Activated naive CD4-positive, alpha-beta T cell treated with Interleukin-2 at 50 U/mL for 16 hours (primary cell): ENCODE data around the gene ANKUB1.

Source experiments
- DNase-seq: peaks from one replicate; pipeline ENCODE4 v3.0.0-alpha.2; 2020

ANKUB1 gene

DNA sequence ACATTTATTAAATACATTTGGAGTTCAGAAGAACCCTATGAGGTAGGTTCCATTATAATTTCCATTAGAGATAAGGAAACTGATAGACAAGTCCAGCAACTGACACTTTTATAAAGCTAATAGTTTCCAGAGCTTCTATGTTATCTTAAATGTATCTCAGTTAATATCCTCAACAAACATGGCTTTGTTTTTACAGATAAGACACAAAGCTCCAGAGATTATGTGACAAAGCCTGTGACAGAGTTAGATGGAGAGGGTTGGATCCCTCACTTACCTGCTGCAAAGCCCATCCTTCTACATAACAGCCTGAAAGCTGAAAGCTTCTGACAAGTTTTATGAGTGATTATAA, 39.6 kb downstream of the ANKUB1 start:
- DNase-seq, result no peak

DNA sequence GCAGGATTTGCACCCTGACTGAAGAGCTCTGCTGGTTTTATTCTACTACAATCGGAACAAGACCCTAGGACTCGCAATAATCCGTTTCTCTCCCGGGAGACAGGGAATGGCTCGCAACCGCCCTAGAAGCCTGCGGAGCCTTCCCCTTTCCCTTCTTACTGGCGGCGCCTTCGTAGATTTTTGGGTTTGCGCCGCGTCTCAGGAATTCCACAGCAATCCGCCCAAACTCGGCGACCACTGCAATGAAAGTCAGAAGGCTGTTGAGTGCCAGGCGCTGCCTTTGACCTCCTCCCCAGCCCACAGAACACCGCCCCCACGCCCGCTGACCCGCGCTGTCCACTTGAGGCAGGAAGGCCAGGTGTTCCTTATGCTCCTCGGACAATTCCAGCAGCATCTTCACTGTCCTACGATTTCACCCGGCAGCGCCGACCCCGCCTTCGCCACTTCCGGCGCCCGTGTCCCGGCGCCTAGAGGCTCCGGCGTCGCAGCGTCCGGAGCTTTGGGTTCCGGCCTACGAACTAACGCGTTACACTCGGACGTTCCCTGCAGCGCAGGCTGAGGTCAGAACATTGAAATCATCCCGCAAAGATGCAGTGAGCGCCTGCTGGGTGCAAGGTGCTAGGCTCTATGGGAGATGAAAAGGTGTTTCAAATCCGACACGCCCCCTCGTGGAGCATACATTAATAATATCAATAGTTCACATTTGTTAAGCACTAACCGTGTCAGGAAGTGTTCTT, 40.1 kb downstream of the ANKUB1 start, which contains the start of gene COMMD2:
TSS of gene COMMD2 (minus strand) at position 439 of the 737 bp plus-strand sequence. CDS start at position 394, 45 bp downstream.
- peak; percentile 80 for DNase-seq

DNA sequence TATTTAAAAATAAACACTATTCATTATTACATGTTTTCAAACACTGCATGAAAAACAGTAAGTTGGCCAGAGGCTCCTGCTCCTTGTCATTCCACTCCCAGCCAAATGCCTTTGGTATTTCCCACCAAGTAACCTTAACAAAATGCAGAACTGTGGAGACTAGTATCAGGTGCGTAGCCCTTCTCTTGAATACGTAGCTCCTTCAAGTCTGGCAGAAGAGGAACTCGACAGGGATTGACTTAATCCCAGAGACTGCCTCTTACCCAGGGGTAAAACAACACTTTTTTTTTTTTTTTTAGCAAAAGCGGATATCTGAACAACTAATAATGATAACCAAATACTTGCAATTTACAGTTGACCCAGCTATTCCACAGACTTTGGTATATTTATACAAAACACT, 40.8 kb downstream of the ANKUB1 start:
- DNase-seq, result no peak

DNA sequence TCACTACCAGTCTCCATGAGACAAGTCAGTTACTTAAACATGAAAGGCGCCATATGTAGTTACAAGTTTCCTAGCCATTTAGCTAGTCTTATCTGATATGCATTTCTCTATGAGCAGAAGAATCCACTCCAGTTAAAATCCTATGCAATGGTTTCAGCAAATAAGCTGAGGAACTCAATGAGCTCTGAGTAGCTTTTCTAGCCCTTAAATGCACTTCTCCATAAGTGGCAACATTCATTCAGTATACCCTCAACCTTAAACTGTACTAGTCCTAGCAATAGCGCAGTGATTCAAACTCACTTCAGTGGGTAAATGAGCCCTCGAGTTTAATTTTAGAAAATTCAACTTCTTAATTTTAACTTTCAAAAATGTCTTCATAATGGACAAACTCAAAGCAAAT, 47.7 kb downstream of the ANKUB1 start:
- no peak for DNase-seq

DNA sequence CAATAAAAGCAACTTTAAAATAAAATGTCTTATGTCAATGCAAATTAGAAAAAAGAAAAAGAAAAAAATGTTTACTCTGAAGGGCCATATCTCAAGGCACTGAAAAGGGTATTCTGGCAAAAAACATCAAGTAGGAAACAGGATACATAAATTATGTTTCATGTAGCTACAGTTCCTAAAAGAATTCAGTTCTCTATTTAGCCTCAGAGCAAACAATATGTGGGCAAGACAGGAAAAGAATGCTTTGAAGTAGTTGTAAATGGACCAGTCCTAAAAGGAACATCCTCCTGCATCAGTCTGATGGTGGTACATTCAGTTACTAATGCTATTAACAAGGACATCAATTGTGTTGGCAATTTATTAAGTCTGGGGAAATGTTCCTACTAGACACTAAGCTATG, 48.2 kb downstream of the ANKUB1 start:
- no peak for DNase-seq

DNA sequence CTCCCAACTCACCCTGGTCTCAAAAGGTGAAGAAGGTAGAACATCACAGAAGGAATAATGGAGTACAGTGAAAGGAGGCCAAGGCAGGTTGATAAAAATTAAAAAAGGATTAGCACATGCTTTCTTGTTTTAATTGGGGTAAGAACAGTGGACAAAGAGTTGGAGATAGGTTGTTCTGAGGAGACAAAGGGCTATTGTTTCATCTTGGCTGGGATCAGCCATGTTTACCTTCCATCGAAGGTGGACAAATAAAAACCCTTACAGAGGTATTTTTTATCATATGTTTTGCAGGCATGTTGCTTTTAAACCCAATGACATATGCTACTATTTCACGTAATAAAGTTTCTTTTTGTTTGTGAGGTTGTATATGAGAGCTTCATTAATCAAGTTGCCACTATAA, 53.0 kb downstream of the ANKUB1 start:
- no peak for DNase-seq

DNA sequence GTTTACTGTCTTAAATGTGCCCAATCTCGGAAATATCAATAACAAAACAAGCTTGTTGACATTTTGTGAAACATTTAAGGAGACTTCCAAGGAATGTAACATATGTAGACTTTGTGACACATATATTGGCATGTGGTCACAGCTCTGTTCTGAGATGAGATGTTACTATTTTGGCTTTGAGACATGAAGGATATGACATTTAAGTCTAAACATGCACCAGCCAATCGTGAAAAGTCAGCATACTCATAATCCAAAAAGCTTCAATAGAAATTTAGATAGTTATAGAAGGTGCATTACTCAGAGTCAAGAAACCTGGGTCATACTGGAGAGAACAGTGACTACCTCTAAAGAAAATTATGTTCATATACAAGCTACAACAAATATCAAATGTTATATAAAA, 53.5 kb downstream of the ANKUB1 start:
- DNase-seq, result no peak

DNA sequence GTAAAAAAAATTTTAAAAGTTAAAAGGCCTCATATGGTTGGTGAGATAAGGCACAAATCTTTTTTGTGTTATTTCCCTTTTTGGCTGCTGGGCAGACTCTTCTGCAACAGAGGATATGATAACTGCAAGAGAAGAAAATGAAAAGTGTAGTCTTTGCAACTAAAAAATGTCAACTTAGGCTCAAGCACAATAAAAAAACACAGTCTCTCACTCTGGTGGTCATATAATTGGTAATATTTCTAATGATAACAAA, 55.5 kb downstream of the ANKUB1 start:
- no peak for DNase-seq

DNA sequence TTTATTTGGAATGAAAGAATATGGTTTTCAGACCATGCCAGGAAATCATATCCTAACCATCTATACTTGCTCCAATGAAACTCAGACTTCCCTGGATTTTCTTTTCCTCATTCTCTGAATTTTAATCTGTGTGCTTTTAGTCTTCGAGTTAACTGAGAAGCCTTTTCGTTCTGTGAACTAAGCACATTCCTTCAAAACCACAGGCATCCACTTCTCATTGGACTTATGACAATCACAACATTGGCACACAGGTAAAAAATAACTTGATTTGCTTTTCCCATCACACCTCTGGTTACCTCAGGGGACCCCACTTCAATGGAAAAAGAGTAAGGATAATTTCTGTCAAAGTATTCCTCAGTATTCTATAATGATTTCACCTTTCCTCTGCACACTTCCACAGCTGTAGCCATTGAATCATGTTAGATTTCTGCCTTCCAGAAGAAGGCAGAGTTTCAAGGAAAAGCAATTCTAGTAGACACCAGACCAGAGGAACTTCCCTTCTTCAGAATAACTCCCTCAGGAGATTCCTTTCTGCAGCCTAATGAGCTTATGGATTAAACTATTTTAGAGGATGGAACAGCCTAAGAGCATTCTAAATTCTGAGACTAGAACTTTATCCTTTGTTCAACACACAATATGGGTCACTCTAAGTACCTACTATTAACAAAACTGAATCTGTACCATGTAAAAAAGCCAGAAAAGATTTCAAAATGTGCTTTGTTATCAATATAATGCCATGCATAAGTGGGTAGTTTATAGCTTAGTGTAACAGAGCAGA, 56.0 kb downstream of the ANKUB1 start:
- DNase-seq, result no peak

DNA sequence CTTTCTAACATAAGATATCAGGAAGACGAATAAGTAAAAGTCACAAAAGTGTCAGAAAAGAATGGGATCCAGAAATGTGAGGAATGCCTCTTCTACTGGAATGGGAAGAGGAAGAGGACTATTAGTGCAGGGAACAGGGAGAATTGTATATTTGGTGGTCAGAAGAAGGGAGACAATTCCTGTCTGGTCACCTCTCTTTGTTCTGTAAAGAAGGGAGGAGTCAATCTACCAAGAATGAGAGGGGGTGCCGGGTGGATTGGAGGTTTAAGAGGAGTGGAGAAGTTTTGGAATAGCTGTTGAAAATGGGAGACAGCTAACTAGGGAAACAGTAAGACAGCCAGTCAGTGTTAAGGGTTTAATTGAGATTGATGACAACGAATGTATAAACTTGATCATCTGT, 60.1 kb downstream of the ANKUB1 start:
- no peak for DNase-seq

DNA sequence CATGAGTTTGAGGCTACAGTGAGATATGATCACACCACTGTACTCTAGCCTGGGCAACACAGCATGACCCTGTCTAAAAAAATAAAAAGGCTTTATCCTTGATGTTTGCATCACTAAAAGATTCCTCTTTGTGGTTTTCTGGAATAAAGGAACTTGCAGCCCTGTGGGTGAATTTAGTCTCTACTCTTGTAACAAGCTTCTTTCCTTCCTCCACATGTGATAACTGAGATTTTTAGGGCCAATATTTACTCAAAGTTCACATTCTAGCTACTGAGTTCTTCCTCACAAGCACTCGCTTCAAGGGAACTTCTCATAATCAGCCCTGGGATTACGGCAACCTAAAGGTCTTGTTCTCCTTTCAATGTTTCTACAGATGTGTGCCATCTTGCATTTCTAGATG, 64.7 kb downstream of the ANKUB1 start:
- no peak for DNase-seq

DNA sequence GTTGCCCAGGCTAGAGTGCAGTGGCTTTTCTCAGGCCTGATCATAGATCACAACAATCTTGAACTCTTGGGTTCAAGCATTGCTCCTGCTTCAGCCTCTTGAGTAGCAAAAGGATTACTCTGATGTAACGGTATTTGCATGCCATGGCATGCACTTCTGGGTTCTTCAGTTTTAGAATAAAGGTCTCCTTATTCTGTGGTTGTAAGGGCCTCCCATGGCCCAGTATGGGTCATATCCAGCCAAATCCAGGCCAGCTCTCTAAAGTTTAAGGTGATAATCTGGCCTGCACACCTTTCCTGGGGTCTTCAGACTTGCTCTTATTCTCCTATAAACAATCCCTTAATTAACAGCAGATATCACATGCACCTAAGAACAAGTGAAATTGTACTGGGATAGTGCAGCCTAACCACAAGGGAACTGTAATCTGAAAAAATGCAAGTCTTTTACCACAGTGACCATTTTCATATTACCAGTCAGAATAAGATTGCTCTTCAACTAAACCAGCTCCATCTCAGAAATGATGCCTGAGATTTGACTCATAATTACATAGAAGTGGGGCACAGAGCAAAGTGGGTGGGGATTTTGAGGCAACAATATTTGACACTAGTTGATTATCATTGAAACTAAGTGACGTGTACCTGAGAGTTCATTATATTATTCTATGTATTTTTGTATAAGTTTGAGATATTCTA, 65.5 kb downstream of the ANKUB1 start:
- no peak for DNase-seq

DNA sequence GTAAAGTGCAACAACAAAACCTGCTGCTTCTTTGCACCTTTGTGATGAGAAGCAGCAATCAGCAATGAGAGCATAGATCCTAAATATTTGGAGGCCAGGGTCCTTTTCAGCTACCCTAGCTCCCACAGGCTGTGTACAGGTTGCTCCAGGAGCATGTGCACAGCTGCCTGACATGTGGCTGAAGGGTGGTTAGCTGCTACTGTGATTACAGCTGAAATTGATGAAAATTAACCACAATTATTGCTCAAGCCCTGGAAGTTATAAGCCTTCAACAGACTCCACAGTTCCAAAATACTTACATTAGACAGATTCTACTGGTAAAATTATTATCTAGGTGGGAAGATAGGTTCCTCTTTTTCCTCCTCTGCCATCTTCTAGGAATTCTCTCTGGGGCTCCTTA, 68.6 kb downstream of the ANKUB1 start:
- no peak for DNase-seq

DNA sequence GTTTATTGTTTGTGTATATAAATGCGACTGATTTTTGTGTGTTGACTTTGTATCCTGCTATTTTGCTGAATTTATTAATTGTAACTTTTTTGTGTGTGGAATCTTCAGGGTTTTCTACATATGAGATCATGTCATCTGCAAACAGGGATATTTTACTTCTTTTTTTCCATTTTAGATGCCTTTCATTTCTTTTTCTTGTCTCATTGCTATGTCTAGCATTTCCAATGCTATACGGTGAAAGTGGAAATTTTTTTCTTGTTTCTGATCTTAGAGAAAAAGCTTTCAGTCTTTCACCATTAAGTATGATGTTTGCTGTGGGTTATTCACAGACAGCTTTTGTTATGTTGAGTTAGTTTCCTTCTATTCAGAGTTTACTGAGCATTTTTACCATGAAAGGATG, 71.4 kb downstream of the ANKUB1 start:
- no peak for DNase-seq

DNA sequence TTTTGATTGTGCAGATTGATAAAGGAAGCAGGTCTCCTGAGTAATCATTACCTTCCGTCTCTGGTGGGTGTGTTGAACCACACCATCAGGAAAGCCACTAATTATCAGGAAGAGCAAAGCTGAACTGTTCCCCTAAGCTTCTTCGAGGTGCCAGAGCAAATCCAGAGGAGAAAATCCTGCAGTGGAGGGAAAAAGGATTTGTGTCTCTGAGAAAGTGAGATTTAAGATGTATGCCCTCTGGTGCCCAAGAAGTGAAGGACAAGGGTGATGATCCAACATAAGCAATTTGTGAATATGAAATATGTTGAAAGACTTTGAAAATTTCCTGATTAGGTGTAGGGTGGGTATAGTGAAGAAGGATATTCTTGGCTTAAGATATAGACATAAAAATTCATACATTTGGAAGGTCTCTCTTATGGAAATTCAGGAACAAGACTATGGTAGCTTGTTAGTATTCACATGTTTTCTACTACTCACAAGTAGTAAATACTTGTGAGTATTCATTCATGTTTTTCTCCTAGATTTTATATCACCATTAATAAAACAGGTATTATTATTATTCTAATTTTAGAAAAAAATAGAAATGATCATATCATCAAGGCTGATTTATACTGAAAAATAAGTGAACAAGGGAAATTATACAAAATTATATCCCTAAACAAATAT, 74.8 kb downstream of the ANKUB1 start:
- DNase-seq, result peak; percentile 24

DNA sequence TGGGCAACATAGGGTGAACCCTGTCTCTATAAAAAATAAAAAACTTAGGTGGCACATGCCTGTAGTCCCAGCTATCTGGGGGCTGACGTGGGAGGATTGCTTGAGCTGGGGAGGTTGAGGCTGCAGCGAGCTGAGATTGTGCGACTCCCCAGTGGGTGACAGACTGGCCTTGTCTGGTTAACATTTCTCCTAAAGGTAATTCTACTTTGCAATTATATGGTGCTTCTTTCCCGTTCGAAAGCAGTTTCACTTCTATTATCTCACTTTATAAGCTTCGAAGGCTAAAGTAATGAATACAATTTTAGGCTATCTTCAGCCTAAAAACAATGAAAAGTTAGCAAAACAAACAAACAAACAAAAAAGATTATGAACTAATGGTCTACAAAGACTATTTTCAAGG, 75.4 kb downstream of the ANKUB1 start:
- DNase-seq, result no peak

DNA sequence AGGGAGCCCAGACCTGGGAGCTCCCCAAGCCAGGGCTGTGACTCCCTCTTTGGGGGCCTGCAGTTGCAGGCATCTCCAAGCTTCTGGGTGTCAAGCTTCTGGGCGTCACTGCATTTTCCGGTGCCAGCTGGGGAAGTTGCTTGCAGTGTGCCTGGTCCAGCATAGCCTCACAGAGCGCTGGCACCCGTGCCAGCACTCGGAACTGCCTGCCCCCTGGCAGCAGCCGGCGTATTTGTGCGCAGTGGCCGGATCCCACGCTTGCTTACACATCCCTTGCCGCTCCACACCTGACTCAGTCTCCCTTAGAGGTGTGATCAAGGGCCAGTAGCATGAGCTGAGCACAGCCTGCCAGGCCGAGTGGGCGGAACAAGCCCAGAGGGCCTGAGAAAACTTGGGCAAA, 77.1 kb downstream of the ANKUB1 start:
- no peak for DNase-seq

DNA sequence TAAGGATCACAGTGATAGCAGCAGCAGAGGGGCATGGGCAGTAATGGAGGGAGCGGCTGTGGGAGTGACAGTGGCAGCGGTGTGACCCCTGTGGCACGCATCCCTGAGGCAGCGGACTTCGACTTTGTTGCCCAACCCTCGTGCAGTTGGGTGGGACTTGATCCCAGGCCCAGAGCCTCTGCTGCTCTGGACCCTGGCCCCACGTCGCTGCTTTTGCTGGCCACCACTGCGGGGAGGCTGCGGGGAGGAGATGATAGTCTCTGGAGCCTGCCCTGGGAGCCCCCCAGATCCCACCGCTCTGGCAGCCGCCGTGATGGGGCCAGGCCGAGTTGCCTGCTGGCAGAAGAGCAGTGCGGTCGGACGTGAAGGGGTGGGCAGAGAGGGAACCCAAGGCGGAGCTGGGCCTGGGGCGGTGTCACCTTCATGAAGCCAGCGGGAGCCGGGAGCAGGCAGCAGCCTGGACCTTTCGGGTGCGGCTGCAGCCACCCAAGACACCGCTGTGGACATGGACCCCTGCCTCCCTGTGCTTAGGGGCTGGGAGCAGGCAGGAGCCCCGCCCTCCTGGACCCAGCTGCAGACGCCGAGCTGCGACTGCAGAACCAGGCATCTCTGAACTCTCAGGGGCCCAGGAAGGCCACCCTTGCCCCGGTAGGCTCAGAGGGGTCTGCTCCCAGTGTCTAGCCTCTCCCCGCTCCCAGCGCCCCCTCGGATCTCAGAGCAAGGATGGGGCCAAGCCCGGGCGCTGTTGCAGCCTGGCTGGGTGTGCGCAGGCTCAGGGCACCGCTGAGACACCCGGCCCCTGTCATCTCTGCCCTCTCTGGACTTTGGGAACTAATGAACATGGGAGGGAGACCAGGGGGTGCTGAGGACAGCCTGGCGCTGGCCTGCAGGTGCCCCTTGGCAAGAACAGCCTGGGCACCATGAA, 78.4 kb downstream of the ANKUB1 start:
- no peak for DNase-seq
